HepG2 (cell line): ENCODE measurements around the gene S100A11. TPM values are rescaled to one million over a fixed set of nuclear protein-coding genes. Genes with fewer than 3 reads are reported as not detected.
"Not testable (repeated sequence)": the region's sequence is repeated elsewhere in the genome, so short reads cannot be mapped to it uniquely, and the experiment has no call there.

Source experiments
- ATAC-seq: fragments of 200-7000 bp; cut with Tn5 transposase; 3 replicates; pipeline ENCODE4 v1.9.1; 2020; ENCODE audit warnings: mild to moderate bottlenecking, moderate library complexity
- BruUV-seq: library from RNA; stranded (reverse); fragments of 400-500 nt; replicated peaks from 2 replicates; lab custom pipeline; 2021; lab: Mats Ljungman, UMichigan
- CTCF ChIA-PET: fragments of 300-600 bp; formaldehyde crosslinking; extraction: SDS; loops from one replicate; lab custom pipeline; 2021; ENCODE audit warnings: low total read pairs, inconsistent platforms, low intra/inter-chr PET ratio; lab: Yijun Ruan, JAX
- POLR2A ChIA-PET: fragments of 350-600 bp; sonication (Branson Sonifier 250); formaldehyde crosslinking; loops from one replicate; lab custom pipeline; 2020; ENCODE audit warnings: antibody characterized with exemption, inconsistent platforms; lab: Yijun Ruan, JAX
- DNase-seq: peaks from one replicate; pipeline ENCODE4 v3.0.0-alpha.2; 2015; ENCODE audit warnings: low spot score
- FAIRE-seq: peaks from 3 replicates; lab custom pipeline; 2011; peaks lifted over from hg19 to GRCh38; lab: Jason Lieb, UNC
- H2AFZ ChIP-seq: one replicate; pipeline ENCODE4 v1.6.1; 2011; ENCODE audit warnings: low read length, inconsistent platforms
- H3K27ac ChIP-seq: fragments of 300-600 bp; 3 replicates; pipeline ENCODE4 v1.8.0; 2011; ENCODE audit warnings: mixed run types, mild to moderate bottlenecking, mixed read lengths, low read length, inconsistent platforms; ENCODE audit not compliant: insufficient read depth; ENCODE audit errors: extremely low read length
- H3K27me3 ChIP-seq, 2 experiments: fragments of 200-600 bp in 1 of 2; 2 replicates in 1 of 2; 3 replicates in 1 of 2; pipeline versions ENCODE4 v1.6.0 to v1.8.0; 2011; ENCODE audit warnings: low read length in 2 of 2, mild to moderate bottlenecking in 2 of 2, moderate library complexity in 2 of 2, inconsistent platforms in 1 of 2; ENCODE audit not compliant: insufficient read depth in 2 of 2, control insufficient read depth in 1 of 2
- H3K36me3 ChIP-seq, 2 experiments: fragments of 200-600 bp in 1 of 2; replicated peaks in 1 of 2; 2 replicates in 1 of 2; 3 replicates in 1 of 2; pipeline versions ENCODE4 v1.5.1 to v1.8.0; 2011; ENCODE audit warnings: low read length in 2 of 2, inconsistent platforms in 1 of 2; ENCODE audit not compliant: insufficient read depth in 2 of 2, control insufficient read depth in 1 of 2
- H3K4me1 ChIP-seq: 2 replicates; pipeline ENCODE4 v1.5.1; 2012; ENCODE audit warnings: low read length, inconsistent platforms; ENCODE audit not compliant: insufficient read depth
- H3K4me2 ChIP-seq: 2 replicates; pipeline ENCODE4 v1.6.0; 2011; ENCODE audit warnings: low read depth, low read length, inconsistent platforms
- H3K4me3 ChIP-seq, 3 experiments: fragments of 200-600 bp in 1 of 3; sonication (generic), shearing (Covaris generic) in 1 of 3; replicated peaks in 1 of 3; 2 replicates each; pipeline ENCODE4 v1.5.1; 2011 to 2016; ENCODE audit warnings: low read length in 3 of 3, inconsistent platforms in 2 of 3, low read depth in 2 of 3, mild to moderate bottlenecking in 2 of 3, control low read depth in 1 of 3, mixed read lengths in 1 of 3; ENCODE audit not compliant: insufficient read depth in 1 of 3
- H3K79me2 ChIP-seq: one replicate; pipeline ENCODE4 v1.6.1; 2011; ENCODE audit warnings: low read length, inconsistent platforms; ENCODE audit not compliant: insufficient read depth
- H3K9ac ChIP-seq: 2 replicates; pipeline ENCODE4 v1.6.0; 2011; ENCODE audit warnings: mild to moderate bottlenecking, low read depth, low read length, inconsistent platforms; ENCODE audit not compliant: insufficient read depth
- H3K9me3 ChIP-seq: 2 replicates; pipeline ENCODE4 v1.5.1; 2012; ENCODE audit warnings: mild to moderate bottlenecking, low read length
- H4K20me1 ChIP-seq: 2 replicates; pipeline ENCODE4 v1.6.0; 2011; ENCODE audit warnings: inconsistent platforms, mild to moderate bottlenecking, low read length, moderate library complexity; ENCODE audit not compliant: insufficient read depth
- KIAA2018 ChIP-seq: sonication (generic); formaldehyde crosslinking; IDR thresholded peaks from 2 replicates; pipeline ENCODE4 v1.5.0; 2020; ENCODE audit warnings: mild to moderate bottlenecking, missing genetic modification reagents, borderline replicate concordance
- TEAD3 ChIP-seq: optimal IDR thresholded peaks from 2 replicates; pipeline ENCODE3; 2016; ENCODE audit warnings: borderline replicate concordance
- TRIM22 ChIP-seq: fragments of 450-650 bp; IDR thresholded peaks from 2 replicates; pipeline ENCODE4 v1.6.1; 2017
- ZNF660 ChIP-seq: sonication (generic); formaldehyde crosslinking; IDR thresholded peaks from 2 replicates; pipeline ENCODE4 v1.5.1; 2020; ENCODE audit warnings: mild to moderate bottlenecking, low read depth, missing genetic modification reagents, borderline replicate concordance
- WGBS: methylation state at CpG from one replicate; pipeline ENCODE4 v1.1.6; 2017; ENCODE audit warnings: low lambda C conversion rate; 5-methylcytosine and 5-hydroxymethylcytosine counted together
- in situ Hi-C: cut with HindIII; loops from 2 replicates; pipeline ENCODE4 v1.10.0; 2017; ENCODE audit warnings: low pct_unique_long_range_greater_than_20kb; ENCODE audit not compliant: extremely low pct_ligation_motif_present
- intact Hi-C: fragments of 100-400 bp; cut with micrococcal nuclease; formaldehyde crosslinking; loops from one replicate; pipeline ENCODE4 v1.10.0; 2022; ENCODE audit not compliant: unreplicated experiment
- polyA plus RNA-seq, 8 experiments: library from polyadenylated mRNA; depleted of rRNA in 3 of 8; stranded (reverse) in 7 of 8; unstranded in 1 of 8; fragments of >200 nt; fragmentation: Illumina TruSeq in 4 of 8; extraction: Trizol in 4 of 8; gene quantifications; 2 replicates each; pipeline versions ENCODE4 v1.2.1 to v1.2.3, GENCODE V29; 2011 to 2016; ENCODE audit warnings: low read depth in 4 of 8, missing spikeins in 1 of 8, mixed read lengths in 1 of 8; ENCODE audit not compliant: insufficient read depth in 1 of 8
- total RNA-seq, 5 experiments: library from RNA; depleted of rRNA; stranded (reverse); fragments of >200 nt; fragmentation: Illumina TruSeq; extraction: Trizol; gene quantifications; 2 replicates each; pipeline ENCODE4 v1.2.3, GENCODE V29; 2016; ENCODE audit warnings: low read depth in 1 of 5

The S100A11 gene
- total and polyA plus RNA-seq, 2 of the 13 experiments (the other 11 are each of a cell fraction or from before 2014, with no cell fraction given) = 6.6 to 34.4 TPM

GRCh38 chr1:152084853-152085252, 48.0 kb upstream of the S100A11 start (continued):
- TF ChIP-seq TRIM22 = no peak
- no peak for TF ChIP-seq ZNF660 (CRISPR knock-in tag)
- no peak for TF ChIP-seq KIAA2018
- TF ChIP-seq TEAD3 = no peak

GRCh38 chr1:152081026-152081425, 44.2 kb upstream of the S100A11 start:
- BruUV-seq, H3K9me3 ChIP-seq, H3K27ac ChIP-seq, H3K4me2 ChIP-seq, in situ Hi-C loops, H3K79me2 ChIP-seq, intact Hi-C loops, FAIRE-seq, CTCF ChIA-PET, H3K36me3 ChIP-seq, H2AFZ ChIP-seq, H3K27me3 ChIP-seq, ATAC-seq, H3K4me3 ChIP-seq, H3K9ac ChIP-seq, POLR2A ChIA-PET, DNase-seq, H3K4me1 ChIP-seq, H4K20me1 ChIP-seq: not testable (repeated sequence)
- 100% methylated on average over 4 of the region's 17 CpGs for WGBS

GRCh38 chr1:152080494-152080893, 43.7 kb upstream of the S100A11 start:
- H3K4me2 ChIP-seq, ATAC-seq, H3K36me3 ChIP-seq, H3K79me2 ChIP-seq, intact Hi-C loops, H3K4me1 ChIP-seq, BruUV-seq, CTCF ChIA-PET, H3K9me3 ChIP-seq, H2AFZ ChIP-seq, DNase-seq, H3K27me3 ChIP-seq, H3K9ac ChIP-seq, H3K4me3 ChIP-seq, H4K20me1 ChIP-seq, H3K27ac ChIP-seq, in situ Hi-C loops, FAIRE-seq, POLR2A ChIA-PET: not testable (repeated sequence)
- 27% methylated on average over 14 of the region's 17 CpGs for WGBS
